ENCODE results near the gene TECPR1.

Gene TECPR1

DNA sequence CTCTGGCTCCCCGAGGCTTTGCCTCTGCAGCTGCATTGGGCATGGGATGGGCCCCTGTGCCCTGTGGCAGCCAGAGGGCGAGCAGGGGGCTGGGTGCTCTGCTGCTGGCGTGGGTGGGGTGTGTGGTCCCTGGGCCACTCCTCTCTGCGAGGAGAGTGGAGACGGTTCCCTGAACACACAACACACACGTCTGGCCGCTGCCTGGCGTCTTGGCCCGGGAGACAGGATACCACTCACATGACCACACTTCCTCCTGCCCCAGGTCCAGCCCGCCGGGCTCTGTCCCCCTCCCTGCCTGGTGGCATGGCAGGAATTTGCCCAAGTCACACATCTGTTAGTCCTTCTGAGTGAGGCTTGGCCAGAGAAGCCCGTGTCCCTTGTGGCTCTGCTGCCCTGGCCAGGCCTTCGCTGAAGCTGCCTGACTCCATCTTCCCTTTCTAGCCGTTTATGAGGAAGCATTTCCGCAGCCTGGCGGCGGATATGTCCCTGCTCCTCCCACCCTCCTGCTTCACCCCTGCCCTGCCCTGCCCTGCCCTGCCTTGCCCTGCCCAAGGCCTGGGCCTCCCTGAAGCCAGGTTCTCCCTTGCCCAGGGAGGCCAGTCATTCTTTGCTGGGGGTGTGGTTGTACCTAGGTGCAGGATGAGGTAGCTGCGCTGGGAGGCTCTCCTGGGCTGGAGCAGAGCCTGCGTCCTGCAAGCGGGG lies 32.5 kb upstream of the TECPR1 start:
- no peak for DNase-seq (ENCODE audit: low spot score)

DNA sequence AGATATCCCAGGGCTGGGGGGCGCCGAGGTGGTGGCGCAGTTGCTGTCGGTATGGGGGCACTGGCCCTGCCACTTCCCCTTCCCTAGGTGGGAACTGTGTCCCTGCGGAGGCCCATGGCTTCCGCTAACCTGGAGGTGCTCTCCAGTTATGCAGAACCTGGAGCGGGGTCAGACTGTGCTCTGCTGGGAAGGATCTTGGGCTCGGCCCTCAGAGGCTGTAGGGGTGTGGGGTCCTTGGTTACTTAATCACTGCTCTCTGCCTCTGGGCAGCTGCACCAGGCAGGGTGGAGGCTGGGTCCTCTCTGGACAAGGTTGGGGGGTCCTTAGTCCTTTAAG lies 31.8 kb upstream of the TECPR1 start:
- DNase-seq (ENCODE audit: low spot score): no peak

DNA sequence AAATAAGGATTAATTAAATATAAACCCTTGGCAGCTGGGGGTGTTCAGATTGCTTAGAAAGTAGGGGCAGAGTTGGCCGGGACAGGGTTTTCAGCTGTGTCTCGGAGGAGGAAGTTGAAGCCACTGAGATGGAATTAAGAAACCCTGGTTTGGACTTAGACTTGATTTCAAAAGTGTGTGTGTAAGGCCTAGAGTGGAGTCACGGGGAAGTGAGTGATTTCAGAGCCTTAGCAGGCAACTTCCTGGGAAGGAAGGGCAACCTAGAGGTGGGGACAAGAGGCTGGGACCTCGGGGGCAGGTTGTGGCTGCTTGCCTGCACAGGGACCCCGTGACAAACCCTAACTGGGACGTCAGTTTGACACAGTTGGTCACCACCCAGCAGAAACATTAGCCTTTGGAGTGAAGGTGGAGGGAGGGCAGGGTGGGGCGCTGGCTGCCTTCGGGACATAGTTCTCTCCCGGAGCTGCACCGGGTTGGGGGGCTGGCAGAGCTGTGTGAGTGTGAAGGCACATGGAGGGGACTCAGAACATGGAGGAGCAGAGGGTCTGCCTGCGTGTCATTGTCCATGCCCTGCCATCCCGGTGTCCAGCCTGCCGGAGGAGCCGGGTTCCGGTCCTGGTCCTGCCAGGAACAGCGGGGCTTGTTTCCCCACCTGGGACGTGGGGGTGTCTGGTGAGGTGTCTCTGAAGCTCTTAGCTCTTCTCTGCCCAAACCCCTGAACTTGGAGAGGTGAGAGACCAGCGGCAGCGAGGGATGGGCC lies 31.3 kb upstream of the TECPR1 start:
- no peak for DNase-seq (ENCODE audit: low spot score)

DNA sequence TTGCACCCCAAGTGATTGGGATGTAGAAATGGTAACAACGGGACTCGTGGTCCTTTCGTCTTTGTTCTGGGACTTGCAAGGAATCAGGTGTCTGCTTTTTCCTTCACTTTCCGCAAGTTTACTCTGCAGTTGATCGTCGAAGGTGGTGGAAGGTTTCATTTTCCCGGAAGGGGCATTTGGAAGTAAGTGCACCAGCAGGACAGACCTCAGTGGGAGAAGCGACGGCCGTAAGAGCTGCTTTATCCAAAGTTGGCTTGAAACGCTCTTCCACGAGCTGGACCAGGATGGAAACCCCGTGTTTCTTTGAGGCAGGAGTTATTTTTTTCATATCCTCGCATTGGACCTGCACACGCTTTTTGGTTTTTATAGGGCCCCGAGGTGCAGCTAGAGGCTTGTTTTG lies 30.7 kb upstream of the TECPR1 start:
- DNase-seq (ENCODE audit: low spot score): no peak

DNA sequence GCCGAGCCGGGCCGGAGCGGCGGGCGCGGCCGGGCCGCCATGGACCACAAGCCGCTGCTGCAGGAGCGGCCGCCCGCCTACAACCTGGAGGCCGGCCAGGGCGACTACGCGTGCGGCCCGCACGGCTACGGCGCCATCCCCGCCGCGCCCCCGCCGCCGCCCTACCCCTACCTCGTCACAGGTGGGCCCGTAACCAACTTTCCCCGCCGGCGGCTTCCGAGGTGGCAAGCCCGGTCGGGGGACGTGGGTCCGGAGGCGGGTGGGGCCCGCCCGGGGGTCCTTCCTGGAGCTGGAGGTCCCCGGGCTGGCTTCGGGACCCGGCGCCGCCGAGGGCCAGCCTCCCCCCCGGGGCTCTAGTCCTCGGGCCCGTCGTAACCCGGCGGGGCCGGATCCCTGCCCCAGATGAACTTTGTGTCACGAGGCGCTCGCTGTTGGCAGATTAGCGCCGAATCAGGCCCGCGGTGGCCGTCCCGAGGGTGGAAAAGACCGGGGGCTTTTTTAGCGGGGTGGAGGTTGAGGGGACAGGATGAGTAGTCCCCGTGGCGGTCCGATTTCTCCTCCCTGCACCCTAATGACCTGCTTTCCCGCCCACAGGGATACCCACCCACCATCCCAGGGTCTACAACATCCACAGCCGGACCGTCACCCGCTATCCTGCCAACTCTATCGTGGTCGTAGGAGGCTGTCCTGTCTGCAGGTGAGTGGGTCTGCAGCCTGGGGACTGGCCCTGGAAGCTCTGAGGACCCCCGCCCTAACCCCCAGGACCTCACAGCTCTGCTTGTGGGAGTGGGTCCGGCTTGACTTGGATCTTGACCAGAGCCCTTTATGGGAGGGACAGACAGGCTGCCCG lies 29.9 kb upstream of the TECPR1 start:
- DNase-seq (ENCODE audit: low spot score): no peak

DNA sequence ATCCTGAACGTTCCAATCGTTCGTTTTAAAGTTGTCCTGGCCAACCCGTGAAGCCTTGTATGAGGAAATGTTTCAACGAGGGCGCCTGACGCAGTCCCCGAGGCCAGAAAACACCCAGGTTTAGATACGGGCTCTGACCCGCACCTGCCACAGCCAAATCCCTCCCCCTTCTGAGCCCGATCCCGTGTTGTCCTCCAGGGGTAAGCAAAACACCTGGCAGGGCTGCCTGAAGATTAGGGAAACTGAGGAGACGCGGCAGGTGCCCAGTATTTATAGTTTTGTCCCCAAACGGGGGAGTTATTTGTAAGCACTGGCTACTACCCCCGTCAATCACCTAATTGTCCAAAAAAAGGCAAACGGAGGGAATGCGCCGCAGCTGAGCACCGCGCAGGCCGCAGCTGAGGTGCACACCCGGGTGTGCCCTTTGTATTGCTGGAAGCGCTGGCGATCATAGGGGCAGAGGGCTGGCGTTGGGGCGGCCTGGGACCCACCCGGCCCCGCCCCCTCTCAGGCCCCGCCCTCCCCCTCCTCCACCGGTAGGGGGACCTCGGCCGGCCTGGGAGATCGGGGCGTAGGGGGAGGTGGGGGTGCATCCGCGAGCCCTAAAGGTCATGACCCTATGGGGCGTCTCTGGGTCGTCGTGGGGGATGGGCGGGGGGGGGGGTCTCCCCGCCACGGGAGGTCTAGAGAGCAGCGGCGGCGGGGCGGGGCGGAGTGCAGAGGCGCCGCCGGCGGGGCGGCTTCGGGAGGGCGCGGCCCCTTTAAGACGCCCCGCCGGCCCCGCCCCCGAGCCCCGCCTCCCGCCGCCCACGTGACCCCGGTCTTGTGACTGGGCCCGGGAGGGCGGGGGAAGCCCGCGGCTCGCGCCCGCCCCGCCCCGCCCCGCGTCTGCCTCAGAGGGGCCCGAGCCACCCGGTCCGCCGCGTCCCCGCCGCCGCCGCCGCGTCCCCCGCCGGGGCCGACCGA lies 29.0 kb upstream of the TECPR1 start, which contains the start of gene BRI3:
BRI3 (plus strand) TSS at position 896 of the 966 bp plus-strand sequence. CDS start 110 bp downstream, outside the sequence.
- peak; percentile 87 for DNase-seq (ENCODE audit: low spot score)

DNA sequence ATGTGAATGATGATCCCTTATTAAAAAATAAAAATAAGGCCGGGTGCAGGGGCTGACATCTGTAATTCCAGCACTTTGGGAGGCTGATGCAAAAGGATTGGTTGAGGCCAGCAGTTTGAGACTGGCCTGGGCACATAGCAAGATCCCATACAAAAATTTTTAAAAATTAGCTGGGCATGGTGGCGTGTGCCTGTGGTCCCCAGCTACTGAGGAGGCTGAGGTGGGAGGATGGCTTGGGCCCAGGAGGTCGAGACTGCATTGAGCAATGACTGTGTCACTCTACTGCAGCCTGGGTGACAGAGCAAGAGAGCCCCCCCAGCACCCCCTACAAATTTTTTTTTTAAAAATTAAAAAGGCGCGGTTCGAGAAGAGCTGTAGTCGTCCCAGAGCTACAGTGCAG lies 28.3 kb upstream of the TECPR1 start:
- DNase-seq (ENCODE audit: low spot score): no peak

DNA sequence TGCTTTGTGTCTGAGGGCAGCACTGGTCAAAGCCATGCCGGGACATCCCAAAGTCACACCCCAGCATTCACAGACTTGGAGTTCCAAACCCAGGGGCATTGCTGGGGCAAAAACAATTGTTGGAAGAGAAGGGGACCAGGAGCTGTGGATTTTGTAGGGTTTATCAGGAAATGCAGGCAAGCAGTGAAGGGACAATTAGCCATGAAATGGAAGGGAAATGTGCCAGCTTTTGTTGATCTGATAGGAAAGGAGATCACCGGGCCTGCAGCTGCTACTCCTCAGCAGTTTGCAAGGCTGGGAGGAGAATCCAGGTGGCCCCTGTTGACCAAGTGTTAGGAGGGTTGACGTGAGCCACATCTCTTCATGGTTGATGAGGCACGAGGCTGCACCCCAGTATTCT lies 26.9 kb upstream of the TECPR1 start:
- no peak for DNase-seq (ENCODE audit: low spot score)

DNA sequence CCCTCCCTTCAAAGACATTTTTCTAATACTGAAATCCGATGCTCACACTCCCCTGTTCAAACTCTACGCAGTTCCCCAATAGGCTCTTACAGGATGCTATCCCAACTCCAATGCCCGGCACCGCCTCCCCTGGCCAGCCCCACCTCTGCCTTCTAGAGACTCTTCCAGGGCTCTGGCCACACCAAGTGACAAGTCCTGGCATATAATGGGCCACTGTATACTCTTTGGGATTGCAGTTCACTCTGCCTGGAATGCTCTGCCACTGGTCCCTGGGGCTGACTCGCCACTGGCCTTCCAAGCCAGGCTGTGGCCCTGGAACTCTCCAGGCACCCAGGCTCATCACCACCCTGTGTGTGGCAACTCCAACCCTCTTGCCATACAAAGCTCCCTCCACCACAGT lies 26.4 kb upstream of the TECPR1 start:
- DNase-seq (ENCODE audit: low spot score): no peak

DNA sequence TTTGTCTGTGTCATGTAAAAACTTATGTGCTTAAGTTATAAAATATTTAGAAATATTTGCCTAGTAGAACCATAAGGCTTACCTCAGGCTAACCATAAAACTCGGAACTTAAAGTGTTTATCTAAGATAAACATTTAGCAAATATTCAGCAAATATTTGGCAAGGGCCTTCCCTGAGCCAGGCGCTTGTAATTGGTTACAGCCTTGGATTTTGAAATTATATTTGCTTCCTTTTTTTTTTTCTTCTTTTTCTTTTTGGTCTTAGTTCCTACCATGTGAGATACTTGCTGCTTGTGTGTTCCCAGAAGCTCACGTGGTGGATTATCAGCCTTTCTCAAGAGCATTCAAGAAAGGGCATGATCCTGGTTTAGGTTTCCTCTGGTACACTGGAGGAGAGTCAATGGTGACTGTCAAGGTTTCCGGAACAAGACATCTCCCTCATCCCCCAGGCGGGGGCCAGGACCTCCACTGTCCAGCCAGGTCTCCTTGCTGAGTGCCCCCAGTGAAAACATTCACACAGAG lies 24.3 kb upstream of the TECPR1 start:
- DNase-seq (ENCODE audit: low spot score): no peak

DNA sequence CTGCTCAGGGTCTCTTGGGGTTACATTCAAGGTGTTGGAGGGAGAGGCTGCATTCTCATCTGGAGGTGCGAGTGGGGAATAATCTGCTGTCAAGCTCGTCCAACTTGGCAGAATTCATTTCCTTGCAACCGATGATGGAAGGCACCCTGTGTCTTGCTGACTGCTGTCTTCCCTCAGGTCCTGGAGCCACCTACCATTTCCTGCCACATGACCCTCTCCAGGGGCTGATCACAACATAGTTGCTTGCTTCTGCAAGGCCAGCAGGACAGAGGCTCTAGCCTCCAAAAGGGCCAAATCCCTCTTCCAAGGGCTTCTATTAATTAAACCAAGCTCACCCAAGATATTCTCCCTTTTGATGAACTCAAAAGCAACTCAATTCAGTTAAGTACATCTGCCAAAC lies 15.3 kb upstream of the TECPR1 start:
- DNase-seq (ENCODE audit: low spot score): no peak

DNA sequence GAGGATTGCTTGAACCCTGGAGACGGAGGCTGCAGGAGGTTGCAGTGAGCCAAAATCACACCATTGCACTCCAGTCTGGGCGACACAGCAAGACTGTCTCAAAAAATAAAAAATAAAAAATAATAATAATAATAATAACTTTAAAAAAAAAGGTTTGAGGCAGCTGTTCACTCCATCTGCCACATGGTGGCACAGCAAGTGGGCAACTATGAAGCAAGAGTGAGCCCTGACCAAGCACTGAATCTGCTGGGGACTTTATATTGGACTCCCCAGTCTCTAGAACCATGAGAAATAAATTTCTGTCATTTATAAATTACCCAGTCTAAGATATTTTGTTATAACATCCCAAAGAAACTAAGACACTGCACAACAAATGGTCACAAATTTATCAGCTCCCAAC lies 14.8 kb upstream of the TECPR1 start:
- DNase-seq (ENCODE audit: low spot score): no peak

DNA sequence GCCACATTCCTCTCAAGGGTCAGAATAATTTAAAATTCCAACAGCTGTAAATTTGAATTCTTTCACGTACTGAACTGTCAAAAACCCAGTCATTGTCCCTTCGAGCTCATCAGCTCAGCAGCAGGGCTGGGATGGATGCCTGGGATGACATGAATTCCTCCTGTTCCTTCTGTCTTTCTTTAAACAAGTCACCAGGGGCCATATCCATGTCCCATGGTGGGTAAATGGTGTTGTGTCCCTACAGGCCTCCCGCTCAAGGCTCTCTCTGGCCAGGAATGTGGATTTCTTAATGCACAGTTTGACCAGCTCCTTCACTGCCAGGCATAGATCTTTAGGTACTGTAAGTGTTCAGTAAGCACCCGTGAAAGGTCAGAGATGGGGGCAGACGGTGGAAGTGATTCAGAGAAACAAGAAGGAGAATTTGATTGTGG lies 13.8 kb upstream of the TECPR1 start:
- DNase-seq (ENCODE audit: low spot score): no peak

DNA sequence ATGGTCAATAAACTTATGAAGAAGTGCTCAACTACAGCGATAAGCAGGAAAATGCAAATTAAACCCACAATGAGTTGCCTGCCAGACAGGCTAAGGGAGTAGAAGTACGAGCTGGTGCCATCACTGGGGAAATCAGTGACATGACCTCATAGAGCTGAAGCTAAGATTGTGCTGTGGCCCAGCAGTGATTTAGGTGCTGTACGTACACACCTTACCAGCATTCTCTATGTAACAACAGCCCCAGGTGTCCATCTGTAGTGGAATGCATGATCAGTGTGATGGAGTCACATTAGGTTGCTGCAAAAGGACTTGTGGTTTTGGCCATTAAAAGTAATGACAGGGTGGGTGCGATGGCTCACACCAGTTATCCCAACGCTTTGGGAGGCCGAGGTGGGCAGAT lies 5.7 kb upstream of the TECPR1 start:
- no peak for DNase-seq (ENCODE audit: low spot score)

DNA sequence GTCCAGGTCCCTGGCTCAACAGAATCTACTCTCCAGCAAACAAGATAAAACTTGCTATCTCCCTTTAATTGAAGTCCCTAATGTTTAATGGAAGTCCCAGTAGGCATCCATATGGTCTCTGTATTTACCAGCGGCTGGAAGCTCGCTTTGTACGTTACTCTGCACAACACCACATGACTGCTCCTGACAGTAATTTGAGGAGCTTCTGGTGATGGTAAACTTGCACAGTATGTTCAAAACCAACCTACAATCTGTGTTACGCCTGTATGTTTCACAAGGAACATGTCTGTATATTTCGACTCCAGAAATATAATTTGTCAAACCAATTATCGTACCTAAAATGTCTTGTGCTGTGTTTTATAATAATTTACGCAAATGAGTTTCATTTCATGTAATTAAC lies 4.4 kb upstream of the TECPR1 start:
- no peak for DNase-seq (ENCODE audit: low spot score)

DNA sequence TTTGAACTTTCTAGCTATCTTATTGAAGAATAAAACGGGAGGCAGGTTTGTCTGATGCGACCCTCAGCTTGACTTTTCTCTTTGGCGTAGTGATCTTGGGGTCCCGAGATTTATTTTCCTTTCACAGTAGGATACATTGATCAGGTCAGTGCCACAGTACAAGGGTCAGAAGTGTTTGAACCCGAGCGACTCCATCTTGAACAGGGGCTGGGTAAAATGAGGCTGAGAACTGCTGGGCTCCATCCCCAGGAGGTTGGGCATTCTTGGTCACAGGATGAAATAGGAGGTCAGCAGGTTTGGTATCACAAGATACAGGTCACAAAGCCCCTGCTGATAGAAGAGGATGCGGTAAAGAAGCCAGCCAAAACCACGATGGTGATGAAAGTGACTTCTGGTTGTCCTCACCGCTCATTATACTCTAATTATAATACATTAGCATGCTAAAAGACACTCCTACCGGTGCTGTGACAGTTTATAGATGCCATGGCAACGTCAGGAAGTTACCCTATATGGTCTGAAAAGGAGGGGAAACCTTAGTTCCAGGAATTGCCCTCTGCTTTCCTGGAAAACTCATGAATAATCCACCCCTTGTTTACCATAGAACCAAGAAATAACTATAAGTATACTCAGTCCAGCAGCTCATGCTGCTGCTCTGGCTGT lies 3.0 kb upstream of the TECPR1 start:
- DNase-seq (ENCODE audit: low spot score): no peak

DNA sequence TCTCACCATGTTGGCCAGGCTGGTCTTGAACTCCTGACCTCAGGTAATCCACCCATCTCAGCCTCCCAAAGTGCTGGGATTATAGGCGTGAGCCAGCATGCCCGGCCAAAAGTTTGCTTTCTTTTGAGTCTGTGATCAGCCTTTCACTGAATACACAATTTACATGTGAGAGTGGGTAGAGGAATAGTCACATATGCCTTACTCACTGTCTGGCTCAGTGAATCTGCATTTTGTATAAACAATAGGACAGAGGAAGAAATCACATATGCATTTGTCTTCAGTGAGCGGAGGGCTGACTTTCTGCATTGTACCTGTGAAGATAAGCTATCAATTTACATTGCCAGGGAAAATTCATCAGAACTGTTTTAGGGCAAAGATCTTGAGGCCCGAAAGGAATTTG lies 2.5 kb upstream of the TECPR1 start:
- no peak for DNase-seq (ENCODE audit: low spot score)

DNA sequence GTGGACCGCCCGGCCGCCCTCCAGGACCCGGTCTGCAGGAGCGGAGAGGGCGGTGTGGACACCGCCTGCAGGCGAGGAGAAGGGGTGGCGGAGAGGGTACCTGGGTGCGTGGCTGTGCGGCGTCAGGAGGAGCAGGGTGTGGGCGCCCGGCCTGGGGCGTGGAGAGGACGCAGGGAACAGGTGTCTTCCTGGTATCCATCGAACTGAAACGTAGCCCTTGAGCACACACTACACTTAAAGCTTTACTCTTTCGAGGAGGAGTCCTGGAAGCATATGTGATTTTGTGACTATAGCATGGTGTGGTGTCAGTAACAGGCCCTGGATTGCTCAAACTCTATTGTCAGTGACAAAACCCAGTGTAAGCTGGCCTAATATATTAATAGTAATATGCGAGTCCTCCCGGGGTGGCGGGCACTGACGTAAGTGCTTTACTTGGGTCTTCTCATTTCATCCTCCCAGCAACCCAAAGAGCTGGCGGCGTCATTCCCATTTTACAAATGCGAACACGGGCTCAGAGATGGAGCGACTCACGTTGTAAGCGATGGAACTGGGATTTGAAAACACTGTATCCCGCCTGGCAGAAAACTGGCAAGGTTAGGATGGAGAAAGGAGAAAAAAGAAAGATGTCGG lies 508 bp upstream of the TECPR1 start:
- peak; percentile 27 for DNase-seq (ENCODE audit: low spot score)

DNA sequence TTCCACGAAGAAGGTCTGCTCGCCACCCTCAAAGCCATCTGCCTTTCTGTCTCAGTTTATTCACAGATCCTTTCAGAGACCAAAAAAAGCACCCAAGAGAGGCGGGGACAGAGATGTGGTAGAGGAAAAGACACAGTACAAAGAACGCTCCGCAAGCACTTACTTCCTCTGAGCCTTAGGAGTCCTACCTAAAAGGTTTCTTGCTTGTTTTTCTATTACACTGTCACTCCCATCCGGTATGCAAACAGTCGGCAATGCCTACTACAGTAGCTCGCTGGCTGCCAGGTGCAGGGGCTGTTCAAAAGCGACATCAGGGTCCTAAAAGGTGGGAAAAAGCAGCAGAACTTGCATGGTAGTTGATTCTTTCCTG lies 816 bp downstream of the TECPR1 start:
- DNase-seq (ENCODE audit: low spot score): no peak

DNA sequence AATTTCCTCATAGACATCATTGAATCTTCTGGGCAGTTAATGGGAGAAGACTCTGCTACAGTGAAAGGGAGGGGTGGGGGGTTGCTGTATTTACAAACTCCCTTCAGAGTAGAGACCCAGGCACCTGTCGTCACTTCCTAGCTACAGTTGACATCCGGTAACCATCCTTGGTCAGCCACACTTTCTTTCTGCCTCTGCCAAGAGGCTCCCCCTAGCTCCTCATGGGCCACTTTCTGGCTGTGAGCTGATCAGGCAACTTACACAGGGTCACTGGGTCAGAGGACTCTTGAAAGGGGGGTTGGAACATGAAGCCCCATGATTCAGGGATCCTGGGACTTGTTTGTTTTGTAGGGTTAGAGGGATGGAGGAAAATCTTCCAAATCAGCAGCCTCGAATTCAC lies 1.2 kb downstream of the TECPR1 start:
- DNase-seq (ENCODE audit: low spot score): peak; percentile 14

All from cerebellar cortex (tissue), 1 donor.